NCI-H1105 treated with DMSO at 0.1 percent for 48 hours (cell line): ENCODE results near the gene MXRA8.
"Not testable (repeated sequence)": the region's sequence is repeated elsewhere in the genome, so short reads cannot be mapped to it uniquely, and the experiment has no call there.

Experiments
- DNase-seq: peaks from one replicate; lab custom pipeline; 2025; lab: John Stamatoyannopoulos, UW

Gene MXRA8

GRCh38 chr1:1393014-1393413, 34.7 kb upstream of the MXRA8 start:
- no peak for DNase-seq

- DNase-seq: no peak
Observed at GRCh38 chr1:1391225-1391624, 32.9 kb upstream of the MXRA8 start.

- no peak for DNase-seq
Observed at GRCh38 chr1:1390675-1391074, 32.3 kb upstream of the MXRA8 start.

- no peak for DNase-seq
Observed at GRCh38 chr1:1388078-1388472, 29.7 kb upstream of the MXRA8 start.

GRCh38 chr1:1387098-1388077, 29.0 kb upstream of the MXRA8 start:
- no peak for DNase-seq

GRCh38 chr1:1385931-1386330, 27.6 kb upstream of the MXRA8 start:
- no peak for DNase-seq

- DNase-seq: not testable (repeated sequence)
Observed at GRCh38 chr1:1385339-1385738, 27.0 kb upstream of the MXRA8 start.

- no peak for DNase-seq
Observed at GRCh38 chr1:1381294-1381693, 22.9 kb upstream of the MXRA8 start.

- no peak for DNase-seq
Observed at GRCh38 chr1:1380860-1381259, 22.5 kb upstream of the MXRA8 start.

- DNase-seq: no peak
Observed at GRCh38 chr1:1377540-1378205, 19.3 kb upstream of the MXRA8 start.

- no peak for DNase-seq
Observed at GRCh38 chr1:1376551-1377226, 18.3 kb upstream of the MXRA8 start.

- DNase-seq: peak; percentile 99
Observed at GRCh38 chr1:1374929-1375662, 16.7 kb upstream of the MXRA8 start, which contains the start of gene AURKAIP1. Gene AURKAIP1 (minus strand): TSS chr1:1375207. CDS start chr1:1374756, 451 bp downstream.

GRCh38 chr1:1374589-1374928, 16.2 kb upstream of the MXRA8 start:
- no peak for DNase-seq

- DNase-seq: no peak
Observed at GRCh38 chr1:1373815-1374588, 15.6 kb upstream of the MXRA8 start.

GRCh38 chr1:1373051-1373814, 14.9 kb upstream of the MXRA8 start:
- DNase-seq: no peak

GRCh38 chr1:1371746-1372711, 13.7 kb upstream of the MXRA8 start:
- DNase-seq: peak; percentile 34

- no peak for DNase-seq
Observed at GRCh38 chr1:1371364-1371745, 13.0 kb upstream of the MXRA8 start.

- DNase-seq: no peak
Observed at GRCh38 chr1:1370771-1371300, 12.5 kb upstream of the MXRA8 start.

- not testable (repeated sequence) for DNase-seq
Observed at GRCh38 chr1:1370094-1370493, 11.7 kb upstream of the MXRA8 start.
